ENCODE data around the gene ABCG5. TPM values are rescaled to one million over a fixed set of nuclear protein-coding genes. Genes with fewer than 3 reads are reported as not detected.

ABCG5 gene
- total RNA-seq, 2 donors from 2014 or later: not detected

DNA sequence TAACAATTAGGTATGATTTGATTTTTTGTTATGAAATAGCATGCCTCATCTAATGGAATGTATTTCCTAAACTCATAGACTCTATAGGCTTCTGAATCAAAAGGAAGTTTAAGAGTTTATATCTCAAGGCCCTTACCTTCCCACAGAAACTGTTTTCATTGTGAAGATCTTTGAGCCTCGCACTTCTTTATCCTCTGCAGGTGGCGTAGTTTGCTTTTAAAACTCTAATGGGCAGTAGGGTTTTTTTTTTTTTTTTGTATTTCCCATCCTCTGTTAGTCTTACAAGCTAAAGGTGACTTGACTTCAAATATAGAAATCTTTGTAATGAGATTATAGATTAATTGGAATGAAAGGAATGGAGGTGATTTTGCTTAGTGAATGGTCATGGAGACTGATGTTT, 36.5 kb downstream of the ABCG5 start:
- H3K4me3 ChIP-seq: no peak overlapping the region
- H3K27me3 ChIP-seq: no peaks in the 10 kb centered on the region
- peaks cover 11% of the 10 kb centered on the region for H3K36me3 ChIP-seq
- no peaks in the 10 kb centered on the region for H3K9me3 ChIP-seq
- DNase-seq (ENCODE audit: low spot score): no peak
- no peaks in the 10 kb centered on the region for H3K4me1 ChIP-seq
- TF ChIP-seq, protein P1, sequence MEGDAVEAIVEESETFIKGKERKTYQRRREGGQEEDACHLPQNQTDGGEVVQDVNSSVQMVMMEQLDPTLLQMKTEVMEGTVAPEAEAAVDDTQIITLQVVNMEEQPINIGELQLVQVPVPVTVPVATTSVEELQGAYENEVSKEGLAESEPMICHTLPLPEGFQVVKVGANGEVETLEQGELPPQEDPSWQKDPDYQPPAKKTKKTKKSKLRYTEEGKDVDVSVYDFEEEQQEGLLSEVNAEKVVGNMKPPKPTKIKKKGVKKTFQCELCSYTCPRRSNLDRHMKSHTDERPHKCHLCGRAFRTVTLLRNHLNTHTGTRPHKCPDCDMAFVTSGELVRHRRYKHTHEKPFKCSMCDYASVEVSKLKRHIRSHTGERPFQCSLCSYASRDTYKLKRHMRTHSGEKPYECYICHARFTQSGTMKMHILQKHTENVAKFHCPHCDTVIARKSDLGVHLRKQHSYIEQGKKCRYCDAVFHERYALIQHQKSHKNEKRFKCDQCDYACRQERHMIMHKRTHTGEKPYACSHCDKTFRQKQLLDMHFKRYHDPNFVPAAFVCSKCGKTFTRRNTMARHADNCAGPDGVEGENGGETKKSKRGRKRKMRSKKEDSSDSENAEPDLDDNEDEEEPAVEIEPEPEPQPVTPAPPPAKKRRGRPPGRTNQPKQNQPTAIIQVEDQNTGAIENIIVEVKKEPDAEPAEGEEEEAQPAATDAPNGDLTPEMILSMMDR (IDR thresholded peaks at IDR 0.05): no peak
- no peak overlapping the region for H3K27ac ChIP-seq

DNA sequence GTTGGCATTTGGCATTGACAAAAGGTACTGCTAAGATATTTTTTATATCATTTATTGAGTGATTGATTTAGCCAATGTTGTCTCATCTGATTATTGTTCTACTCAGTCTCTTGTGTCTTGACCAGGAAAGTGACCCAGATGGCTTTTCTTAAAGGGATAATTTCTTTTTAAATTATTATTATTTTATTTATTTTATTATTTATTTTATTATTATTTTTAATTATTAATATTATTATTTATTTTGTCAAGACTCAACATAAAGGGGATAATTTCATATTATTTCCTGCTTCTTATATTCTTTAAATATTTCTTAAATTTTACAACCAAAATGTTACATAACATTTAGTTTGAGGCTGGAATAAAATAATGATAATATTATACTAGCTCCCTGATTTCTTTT, 37.7 kb downstream of the ABCG5 start:
- no peaks in the 10 kb centered on the region for H3K9me3 ChIP-seq
- no peak overlapping the region for H3K27ac ChIP-seq
- TF ChIP-seq, protein P1 (IDR thresholded peaks at IDR 0.05): no peak
- H3K27me3 ChIP-seq: no peaks in the 10 kb centered on the region
- H3K36me3 ChIP-seq: peaks cover 14% of the 10 kb centered on the region
- no peak for DNase-seq (ENCODE audit: low spot score)
- H3K4me1 ChIP-seq: no peaks in the 10 kb centered on the region
- H3K4me3 ChIP-seq: no peak overlapping the region

DNA sequence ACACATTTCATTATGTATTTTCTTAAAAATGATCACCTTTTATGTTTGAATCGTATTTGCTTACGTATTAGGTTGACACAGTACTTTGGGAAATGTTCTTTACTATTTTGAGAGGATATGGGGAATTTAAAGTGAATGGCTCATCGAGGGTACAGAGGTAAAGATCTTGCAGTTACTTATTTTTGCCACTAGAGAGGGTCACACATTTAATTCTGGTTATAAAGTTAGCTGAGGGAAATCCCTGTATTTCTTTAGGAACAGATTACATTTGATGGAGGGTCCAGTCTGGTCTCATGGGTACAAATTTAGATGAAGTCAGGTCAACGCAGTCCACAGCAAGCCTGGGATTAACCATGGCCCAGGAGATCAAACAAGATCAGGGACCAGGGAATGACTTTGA, 40.3 kb downstream of the ABCG5 start:
- Histone ChIP-seq H3K36me3 (peaks cover 20% of the 10 kb centered on the region), H3K9me3 (no peaks in the 10 kb centered on the region), H3K27me3 (no peaks in the 10 kb centered on the region)

DNA sequence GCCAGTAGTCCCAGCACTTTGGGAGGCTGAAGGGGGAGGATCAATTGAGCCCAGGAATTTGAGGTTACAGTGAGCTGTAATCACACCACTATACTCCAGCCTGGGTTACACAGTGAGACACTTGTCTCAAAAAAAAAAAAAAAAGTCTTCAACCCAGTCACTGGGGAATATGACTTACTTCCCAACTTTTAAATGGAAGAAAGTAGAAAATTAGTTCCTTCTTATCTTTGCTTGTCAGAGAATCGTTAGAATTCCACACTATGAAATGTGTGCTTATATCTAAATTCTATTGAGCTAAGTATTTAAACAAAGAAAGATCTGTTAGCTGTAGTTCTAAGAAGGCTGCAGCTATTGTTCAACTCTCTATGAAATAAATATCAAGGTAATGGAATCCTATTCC, 42.4 kb downstream of the ABCG5 start:
- H3K27ac ChIP-seq: no peak overlapping the region
- H3K4me3 ChIP-seq: no peak overlapping the region
- no peak for DNase-seq (ENCODE audit: low spot score)
- TF ChIP-seq, protein P1 (IDR thresholded peaks at IDR 0.05): no peak
- no peaks in the 10 kb centered on the region for H3K4me1 ChIP-seq
- H3K36me3 ChIP-seq: peaks cover 20% of the 10 kb centered on the region
- no peaks in the 10 kb centered on the region for H3K9me3 ChIP-seq
- H3K27me3 ChIP-seq: no peaks in the 10 kb centered on the region

More for the DNA sequence above, 40.3 kb downstream of the ABCG5 start:
- H3K4me1 ChIP-seq: no peaks in the 10 kb centered on the region
- TF ChIP-seq, protein P1 (IDR thresholded peaks at IDR 0.05): peak in 1 of 2 donors; percentile 34
- H3K27ac ChIP-seq: no peak overlapping the region
- no peak for DNase-seq (ENCODE audit: low spot score)
- no peak overlapping the region for H3K4me3 ChIP-seq

DNA sequence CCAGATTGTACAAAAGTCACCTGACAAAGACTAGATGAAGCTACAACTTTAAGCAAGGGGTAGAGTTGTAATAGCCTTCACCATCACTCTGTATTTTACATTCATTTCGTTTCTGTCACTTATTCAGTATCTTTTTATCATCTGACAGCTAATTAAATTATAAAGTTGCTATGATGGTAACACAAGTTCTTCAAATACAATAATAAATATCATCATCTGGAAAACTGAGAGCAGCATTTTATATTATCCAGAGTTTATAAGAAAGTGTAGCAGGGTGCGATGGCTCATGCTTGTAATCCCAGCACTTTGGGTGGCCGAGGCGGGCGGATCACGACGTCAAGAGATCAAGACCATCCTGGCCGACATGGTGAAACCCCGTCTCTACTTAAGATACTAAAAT, 43.7 kb downstream of the ABCG5 start:
- Histone ChIP-seq H3K27ac (no peak overlapping the region), H3K4me1 (no peaks in the 10 kb centered on the region), H3K27me3 (no peaks in the 10 kb centered on the region), H3K9me3 (no peaks in the 10 kb centered on the region), H3K36me3 (peaks cover 20% of the 10 kb centered on the region), H3K4me3 (no peak overlapping the region)
- no peak for DNase-seq (ENCODE audit: low spot score)
- TF ChIP-seq, protein P1 (IDR thresholded peaks at IDR 0.05): no peak

DNA sequence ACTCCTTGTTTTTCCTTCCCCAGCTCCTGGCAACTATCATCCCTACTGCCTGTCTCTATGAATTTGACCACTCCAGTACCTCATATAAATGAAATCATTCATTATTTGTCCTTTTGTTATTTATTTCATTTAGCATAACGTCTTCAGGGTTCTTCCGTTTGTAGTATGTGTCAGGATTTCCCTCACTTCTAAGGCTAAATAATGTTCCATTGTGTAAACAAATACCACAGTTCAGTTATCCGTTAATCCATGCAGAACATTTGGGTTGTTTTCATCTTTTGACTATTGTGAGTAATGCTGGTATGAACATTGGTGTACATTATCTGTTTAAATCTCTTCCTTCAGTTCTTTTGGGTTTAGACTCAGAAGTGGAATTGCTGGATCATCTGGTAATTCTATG, 46.0 kb downstream of the ABCG5 start:
- Histone ChIP-seq H3K36me3 (peaks cover 20% of the 10 kb centered on the region), H3K27me3 (no peaks in the 10 kb centered on the region), H3K9me3 (no peaks in the 10 kb centered on the region), H3K4me1 (no peaks in the 10 kb centered on the region), H3K27ac (no peak overlapping the region), H3K4me3 (no peak overlapping the region)
- no peak for DNase-seq (ENCODE audit: low spot score)
- TF ChIP-seq, protein P1 (IDR thresholded peaks at IDR 0.05): no peak

All from right atrium auricular region (tissue), 2 donors.